ENCODE measurements around the gene HCAR3. TPM values are rescaled to one million over a fixed set of nuclear protein-coding genes. Genes with fewer than 3 reads are reported as not detected.

HCAR3 gene
- total RNA-seq, 2 donors from 2014 or later = not detected

DNA sequence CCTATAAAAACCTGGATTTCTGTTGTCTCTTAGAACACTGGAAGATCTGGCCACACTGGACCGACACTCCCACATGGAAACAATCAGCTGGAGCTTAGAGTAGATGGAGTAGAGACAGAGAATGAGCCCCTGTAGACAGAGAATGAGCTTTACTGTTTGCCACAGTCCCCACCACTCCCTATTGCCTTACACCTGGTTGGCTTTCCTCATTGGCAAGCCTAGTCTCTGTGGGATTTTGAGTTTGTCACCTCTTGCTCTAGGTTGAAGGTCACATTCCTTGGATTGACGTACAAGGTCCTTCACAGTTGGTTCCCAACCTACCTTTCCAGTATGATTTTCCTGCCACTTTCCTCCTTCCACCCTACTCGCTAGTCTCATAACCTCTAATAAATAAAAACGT, 16.0 kb upstream of the HCAR3 start:
- TF ChIP-seq, protein P1, sequence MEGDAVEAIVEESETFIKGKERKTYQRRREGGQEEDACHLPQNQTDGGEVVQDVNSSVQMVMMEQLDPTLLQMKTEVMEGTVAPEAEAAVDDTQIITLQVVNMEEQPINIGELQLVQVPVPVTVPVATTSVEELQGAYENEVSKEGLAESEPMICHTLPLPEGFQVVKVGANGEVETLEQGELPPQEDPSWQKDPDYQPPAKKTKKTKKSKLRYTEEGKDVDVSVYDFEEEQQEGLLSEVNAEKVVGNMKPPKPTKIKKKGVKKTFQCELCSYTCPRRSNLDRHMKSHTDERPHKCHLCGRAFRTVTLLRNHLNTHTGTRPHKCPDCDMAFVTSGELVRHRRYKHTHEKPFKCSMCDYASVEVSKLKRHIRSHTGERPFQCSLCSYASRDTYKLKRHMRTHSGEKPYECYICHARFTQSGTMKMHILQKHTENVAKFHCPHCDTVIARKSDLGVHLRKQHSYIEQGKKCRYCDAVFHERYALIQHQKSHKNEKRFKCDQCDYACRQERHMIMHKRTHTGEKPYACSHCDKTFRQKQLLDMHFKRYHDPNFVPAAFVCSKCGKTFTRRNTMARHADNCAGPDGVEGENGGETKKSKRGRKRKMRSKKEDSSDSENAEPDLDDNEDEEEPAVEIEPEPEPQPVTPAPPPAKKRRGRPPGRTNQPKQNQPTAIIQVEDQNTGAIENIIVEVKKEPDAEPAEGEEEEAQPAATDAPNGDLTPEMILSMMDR (IDR thresholded peaks at IDR 0.05) = no peak
- Histone ChIP-seq H3K27ac (no peak overlapping the region), H3K4me3 (no peak overlapping the region)

GRCh38 chr12:122732170-122732569, 15.6 kb upstream of the HCAR3 start:
- H3K27me3 ChIP-seq = no peaks in the 10 kb centered on the region
- TF ChIP-seq, protein P1 (IDR thresholded peaks at IDR 0.05) = no peak
- no peaks in the 10 kb centered on the region for H3K4me1 ChIP-seq
- H3K27ac ChIP-seq = no peak overlapping the region
- H3K4me3 ChIP-seq = no peak overlapping the region
- H3K36me3 ChIP-seq = no peaks in the 10 kb centered on the region
- no peaks in the 10 kb centered on the region for H3K9me3 ChIP-seq
- DNase-seq (ENCODE audit: low spot score) = no peak

More for the DNA sequence above, 16.0 kb upstream of the HCAR3 start:
- no peak for DNase-seq (ENCODE audit: low spot score)
- Histone ChIP-seq H3K36me3 (no peaks in the 10 kb centered on the region), H3K27me3 (no peaks in the 10 kb centered on the region), H3K4me1 (no peaks in the 10 kb centered on the region), H3K9me3 (no peaks in the 10 kb centered on the region)

GRCh38 chr12:122730215-122731014, 13.8 kb upstream of the HCAR3 start, which contains the start of gene HCAR1:
HCAR1 (minus strand) TSS chr12:122730844; CDS start chr12:122730339, 505 bp downstream.
- TF ChIP-seq, protein P1 (IDR thresholded peaks at IDR 0.05) = no peak
- Histone ChIP-seq H3K27me3 (no peaks in the 10 kb centered on the region), H3K9me3 (no peaks in the 10 kb centered on the region), H3K4me1 (no peaks in the 10 kb centered on the region), H3K27ac (no peak within 1 kb of the TSS), H3K36me3 (no peaks in the 10 kb centered on the region), H3K4me3 (peak within 1 kb of the TSS in 1 of 2 donors; percentile 35)
- DNase-seq (ENCODE audit: low spot score) = no peak

GRCh38 chr12:122729583-122730214, 13.1 kb upstream of the HCAR3 start:
- no peak for DNase-seq (ENCODE audit: low spot score)

GRCh38 chr12:122726080-122726558, 9.5 kb upstream of the HCAR3 start:
- Histone ChIP-seq H3K27me3 (no peaks in the 10 kb centered on the region), H3K4me3 (no peak overlapping the region), H3K9me3 (no peaks in the 10 kb centered on the region), H3K4me1 (no peaks in the 10 kb centered on the region), H3K27ac (no peak overlapping the region), H3K36me3 (no peaks in the 10 kb centered on the region)
- TF ChIP-seq, protein P1 (IDR thresholded peaks at IDR 0.05) = no peak
- no peak for DNase-seq (ENCODE audit: low spot score)

More at GRCh38 chr12:122729583-122730214, 13.1 kb upstream of the HCAR3 start:
- Histone ChIP-seq H3K27me3 (no peaks in the 10 kb centered on the region), H3K9me3 (no peaks in the 10 kb centered on the region), H3K4me3 (no peak overlapping the region), H3K36me3 (no peaks in the 10 kb centered on the region), H3K27ac (no peak overlapping the region), H3K4me1 (no peaks in the 10 kb centered on the region)
- TF ChIP-seq, protein P1 (IDR thresholded peaks at IDR 0.05) = no peak

Measured in right atrium auricular region (tissue), 2 donors.